GM10847 (cell line): ENCODE data around the gene TMPRSS11F.

Experiments
- POLR2A ChIP-seq: IDR thresholded peaks from 2 replicates; pipeline ENCODE4 v1.6.1; 2011; ENCODE audit not compliant: insufficient read length; ENCODE audit errors: extremely low read depth

Gene TMPRSS11F

GRCh38 chr4:68129793-68130192 is at the start of gene TMPRSS11F:
TSS of gene TMPRSS11F (minus strand) at chr4:68129869. CDS start at chr4:68129820, 49 bp downstream.
- no peak for TF ChIP-seq POLR2A

- no peak for TF ChIP-seq POLR2A
Observed at GRCh38 chr4:68176904-68177303, 47.2 kb upstream of the TMPRSS11F start.

- TF ChIP-seq POLR2A: no peak
Observed at GRCh38 chr4:68176500-68176899, 46.8 kb upstream of the TMPRSS11F start.

- TF ChIP-seq POLR2A: no peak
Observed at GRCh38 chr4:68175562-68176155, 46.0 kb upstream of the TMPRSS11F start.

- no peak for TF ChIP-seq POLR2A
Observed at GRCh38 chr4:68167706-68168105, 38.0 kb upstream of the TMPRSS11F start.

GRCh38 chr4:68167166-68167565 is 37.5 kb upstream of the TMPRSS11F start:
- TF ChIP-seq POLR2A: no peak

GRCh38 chr4:68163754-68164153 is 34.1 kb upstream of the TMPRSS11F start:
- TF ChIP-seq POLR2A: no peak

- TF ChIP-seq POLR2A: no peak
Observed at GRCh38 chr4:68162196-68162595, 32.5 kb upstream of the TMPRSS11F start.

GRCh38 chr4:68152411-68152810 is 22.7 kb upstream of the TMPRSS11F start:
- no peak for TF ChIP-seq POLR2A

GRCh38 chr4:68148800-68149685 is 19.4 kb upstream of the TMPRSS11F start:
- no peak for TF ChIP-seq POLR2A

- no peak for TF ChIP-seq POLR2A
Observed at GRCh38 chr4:68147079-68147478, 17.4 kb upstream of the TMPRSS11F start.

- no peak for TF ChIP-seq POLR2A
Observed at GRCh38 chr4:68145261-68145660, 15.6 kb upstream of the TMPRSS11F start.

GRCh38 chr4:68141852-68142251 is 12.2 kb upstream of the TMPRSS11F start:
- TF ChIP-seq POLR2A: no peak

- no peak for TF ChIP-seq POLR2A
Observed at GRCh38 chr4:68132342-68132741, 2.7 kb upstream of the TMPRSS11F start.

- TF ChIP-seq POLR2A: no peak
Observed at GRCh38 chr4:68124262-68124661, 5.4 kb downstream of the TMPRSS11F start.

- no peak for TF ChIP-seq POLR2A
Observed at GRCh38 chr4:68123525-68123924, 6.1 kb downstream of the TMPRSS11F start.

- TF ChIP-seq POLR2A: no peak
Observed at GRCh38 chr4:68119921-68120320, 9.7 kb downstream of the TMPRSS11F start.

GRCh38 chr4:68110441-68110840 is 19.2 kb downstream of the TMPRSS11F start:
- TF ChIP-seq POLR2A: no peak
